ENCODE data around the gene RAVER2. TPM values are rescaled to one million over a fixed set of nuclear protein-coding genes. Genes with fewer than 3 reads are reported as not detected.
"Not testable (repeated sequence)": the region's sequence is repeated elsewhere in the genome, so short reads cannot be mapped to it uniquely, and the experiment has no call there.

The RAVER2 gene
- total and polyA plus RNA-seq, 10 of the 15 experiments (the other 5 are each of a cell fraction or from before 2014, with no cell fraction given) = 0.09 to 0.59 (median 0.41) TPM; not detected in 2

DNA sequence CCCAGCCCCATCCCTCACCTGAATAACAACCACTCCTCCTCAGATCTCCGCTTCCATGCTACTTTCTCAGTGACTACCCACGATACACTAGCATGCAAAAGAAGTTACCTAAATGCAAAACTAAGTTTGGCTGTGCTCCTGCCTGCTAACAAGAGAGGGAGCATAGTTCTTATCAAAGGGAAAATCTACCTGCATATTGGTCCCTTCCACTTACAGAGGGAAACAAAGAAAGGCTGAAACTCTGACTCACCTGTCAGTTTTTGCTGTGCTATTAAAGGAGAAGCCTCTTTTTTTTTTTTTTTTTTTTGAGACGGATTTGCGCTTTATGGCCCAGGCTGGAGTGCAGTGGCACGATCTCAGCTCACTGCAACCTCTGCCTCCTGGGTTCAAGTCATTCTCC, 43.8 kb upstream of the RAVER2 start (continued):
- TF ChIP-seq, protein P1, sequence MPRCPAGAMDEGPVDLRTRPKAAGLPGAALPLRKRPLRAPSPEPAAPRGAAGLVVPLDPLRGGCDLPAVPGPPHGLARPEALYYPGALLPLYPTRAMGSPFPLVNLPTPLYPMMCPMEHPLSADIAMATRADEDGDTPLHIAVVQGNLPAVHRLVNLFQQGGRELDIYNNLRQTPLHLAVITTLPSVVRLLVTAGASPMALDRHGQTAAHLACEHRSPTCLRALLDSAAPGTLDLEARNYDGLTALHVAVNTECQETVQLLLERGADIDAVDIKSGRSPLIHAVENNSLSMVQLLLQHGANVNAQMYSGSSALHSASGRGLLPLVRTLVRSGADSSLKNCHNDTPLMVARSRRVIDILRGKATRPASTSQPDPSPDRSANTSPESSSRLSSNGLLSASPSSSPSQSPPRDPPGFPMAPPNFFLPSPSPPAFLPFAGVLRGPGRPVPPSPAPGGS (IDR thresholded peaks at IDR 0.05; ENCODE audit: borderline replicate concordance, insufficient read depth, low read depth, low read length, poor library complexity, severe bottlenecking) = no peak
- TF ChIP-seq SREBF2 (IDR thresholded peaks at IDR 0.05; ENCODE audit: low read length) = no peak
- no peak for TF ChIP-seq NR2F1 (conservative IDR thresholded peaks at IDR 0.05)

DNA sequence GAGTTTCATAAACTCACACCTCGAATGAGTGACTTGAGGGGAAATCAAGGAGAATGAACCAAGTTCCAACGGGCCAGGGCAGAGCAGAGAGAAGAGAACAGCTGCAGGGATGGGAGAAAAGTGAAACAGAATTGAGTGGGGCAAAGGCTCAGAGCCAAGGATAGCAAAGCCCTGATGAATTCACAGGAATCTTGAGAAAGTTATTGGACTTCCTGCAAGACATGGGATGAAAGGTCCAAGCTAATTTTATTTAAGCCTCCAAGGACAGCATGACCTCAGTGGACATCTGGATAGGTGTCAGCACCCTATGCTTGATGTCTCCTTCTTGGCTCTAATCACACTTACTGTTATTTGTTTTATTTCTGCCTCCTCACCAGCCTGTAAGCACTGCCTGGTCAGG, 43.0 kb upstream of the RAVER2 start:
- DNase-seq (ENCODE audit: low read depth, low spot score) (no peak), ATAC-seq (no peak), FAIRE-seq (no peak)
- no peak for TF ChIP-seq EGR1 (IDR thresholded peaks at IDR 0.05; ENCODE audit: borderline replicate concordance in 1 of 2, low read depth in 2 of 2, low read length in 2 of 2)
- TF ChIP-seq KLF5 (IDR thresholded peaks at IDR 0.05; ENCODE audit: partially characterized antibody) = no peak
- TF ChIP-seq MTA3 (IDR thresholded peaks at IDR 0.05; ENCODE audit: borderline replicate concordance, low read length) = no peak
- no peak for TF ChIP-seq CBFB (IDR thresholded peaks at IDR 0.05; ENCODE audit: low read depth)
- TF ChIP-seq PBX3 (IDR thresholded peaks at IDR 0.05; ENCODE audit: insufficient replicate concordance, low read depth, low read length) = no peak
- TF ChIP-seq ZNF592 (IDR thresholded peaks at IDR 0.05) = no peak
- no peaks in the 10 kb centered on the region for H3K36me3 ChIP-seq (ENCODE audit: control insufficient read depth in 2 of 2, insufficient read depth in 2 of 2, low read length in 1 of 2)
- H3K9ac ChIP-seq (ENCODE audit: control insufficient read depth, insufficient read depth, low read length) = no peak overlapping the region
- H3K4me1 ChIP-seq (ENCODE audit: control insufficient read depth, insufficient read depth, low read length) = no peaks in the 10 kb centered on the region
- no peak overlapping the region for H3K4me2 ChIP-seq (ENCODE audit: control insufficient read depth, insufficient read depth)
- WGBS (ENCODE audit: insufficient coverage, insufficient replicate concordance, low lambda C conversion rate, missing lambda C conversion rate) = 0% methylated on average over 2 of the region's 2 CpGs
- H3K27me3 ChIP-seq (replicated peaks in 1 of 2; ENCODE audit: control insufficient read depth in 2 of 2, insufficient read depth in 2 of 2, low read length in 1 of 2) = no peaks in the 10 kb centered on the region; a peak in 1 of 4 replicates
- no peak overlapping the region for H3K4me3 ChIP-seq
- ChIA-PET RAD21 (ENCODE audit: unreplicated experiment) (no interaction called here), POLR2A (no interaction called here), SMC1A (ENCODE audit: uncharacterized antibody, unreplicated experiment) (no interaction called here), CTCF (no interaction called here)
- no TSS peak for BruUV-seq (replicated peaks)
- H4K20me1 ChIP-seq (ENCODE audit: control insufficient read depth, insufficient read depth) = no peaks in the 10 kb centered on the region
- no peak overlapping the region for H3K27ac ChIP-seq (ENCODE audit: control insufficient read depth, insufficient read depth)
- in situ Hi-C loops (cut with MboI) = no loop called here
- intact Hi-C loops (cut with micrococcal nuclease; ENCODE audit: unreplicated experiment) = no loop called here
- no peaks in the 10 kb centered on the region for H3K79me2 ChIP-seq (ENCODE audit: control insufficient read depth, insufficient read depth, low read length)
- no peak overlapping the region for H2AFZ ChIP-seq (ENCODE audit: control insufficient read depth, low read depth, low read length)
- H3K9me3 ChIP-seq (replicated peaks; ENCODE audit: control insufficient read depth, insufficient read depth, low read length) = no peaks in the 10 kb centered on the region

DNA sequence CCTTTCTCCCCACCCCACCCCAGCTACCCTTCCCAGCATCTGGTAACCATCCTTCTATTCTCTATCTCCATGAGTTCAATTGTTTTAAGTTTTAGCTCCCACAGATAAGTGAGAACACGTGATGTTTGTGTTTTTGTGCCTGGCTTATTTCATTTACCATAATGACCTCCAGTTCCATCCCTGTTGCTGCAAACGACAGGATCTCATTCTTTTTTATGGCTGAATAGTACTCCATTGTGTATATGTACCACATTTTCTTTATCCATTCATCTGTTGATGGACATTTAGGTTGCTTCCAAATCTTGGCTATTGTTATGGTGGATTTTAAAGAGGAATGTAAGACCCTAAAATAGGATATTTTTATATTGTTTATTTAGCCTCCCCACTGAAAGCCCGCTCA, 42.2 kb upstream of the RAVER2 start:
- H3K9ac ChIP-seq (ENCODE audit: control insufficient read depth, insufficient read depth, low read length); RAD21 ChIA-PET (ENCODE audit: unreplicated experiment); DNase-seq (ENCODE audit: low read depth, low spot score); intact Hi-C loops (cut with micrococcal nuclease; ENCODE audit: unreplicated experiment); H3K27me3 ChIP-seq (replicated peaks in 1 of 2; ENCODE audit: control insufficient read depth in 2 of 2, insufficient read depth in 2 of 2, low read length in 1 of 2); H3K36me3 ChIP-seq (ENCODE audit: control insufficient read depth in 2 of 2, insufficient read depth in 2 of 2, low read length in 1 of 2); in situ Hi-C loops (cut with MboI); H3K79me2 ChIP-seq (ENCODE audit: control insufficient read depth, insufficient read depth, low read length); BruUV-seq (replicated peaks); FAIRE-seq; H3K27ac ChIP-seq (ENCODE audit: control insufficient read depth, insufficient read depth); ATAC-seq; H3K4me2 ChIP-seq (ENCODE audit: control insufficient read depth, insufficient read depth); H3K4me1 ChIP-seq (ENCODE audit: control insufficient read depth, insufficient read depth, low read length); CTCF ChIA-PET; H3K9me3 ChIP-seq (replicated peaks; ENCODE audit: control insufficient read depth, insufficient read depth, low read length); H2AFZ ChIP-seq (ENCODE audit: control insufficient read depth, low read depth, low read length); H4K20me1 ChIP-seq (ENCODE audit: control insufficient read depth, insufficient read depth); POLR2A ChIA-PET; H3K4me3 ChIP-seq; SMC1A ChIA-PET (ENCODE audit: uncharacterized antibody, unreplicated experiment): not testable (repeated sequence)
- WGBS (ENCODE audit: insufficient coverage, insufficient replicate concordance, low lambda C conversion rate, missing lambda C conversion rate) = 39% methylated on average over 3 of the region's 3 CpGs

All from GM12878 (cell line).